Activated CD4-positive, alpha-beta T cell treated with anti-CD3 and anti-CD28 coated beads, Interleukin-2, amount 50 U/mL, for 48 hours (primary cell): ENCODE data around the gene RNF217.
"Not testable (repeated sequence)": the region's sequence is repeated elsewhere in the genome, so short reads cannot be mapped to it uniquely, and the experiment has no call there.

Source experiments
- DNase-seq, 2 experiments: peaks; one replicate each; pipeline ENCODE4 v3.0.0-alpha.2; 2020

RNF217 gene

GRCh38 chr6:125102891-125103290 is 140.7 kb downstream of the RNF217 start:
- no peak for DNase-seq

GRCh38 chr6:125104425-125104824 is 142.2 kb downstream of the RNF217 start:
- DNase-seq: no peak

GRCh38 chr6:125107048-125107447 is 144.8 kb downstream of the RNF217 start:
- DNase-seq: no peak

- no peak for DNase-seq
Observed at GRCh38 chr6:125107896-125108295, 145.7 kb downstream of the RNF217 start.

- no peak for DNase-seq
Observed at GRCh38 chr6:125110056-125110455, 147.8 kb downstream of the RNF217 start.

- no peak for DNase-seq
Observed at GRCh38 chr6:125111219-125111983, 149.2 kb downstream of the RNF217 start.

- no peak for DNase-seq
Observed at GRCh38 chr6:125112934-125113333, 150.7 kb downstream of the RNF217 start.

GRCh38 chr6:125114248-125114858 is 152.1 kb downstream of the RNF217 start:
- peak; percentile 49 to 54 for DNase-seq

GRCh38 chr6:125116170-125116569 is 153.9 kb downstream of the RNF217 start:
- DNase-seq: no peak

DNA sequence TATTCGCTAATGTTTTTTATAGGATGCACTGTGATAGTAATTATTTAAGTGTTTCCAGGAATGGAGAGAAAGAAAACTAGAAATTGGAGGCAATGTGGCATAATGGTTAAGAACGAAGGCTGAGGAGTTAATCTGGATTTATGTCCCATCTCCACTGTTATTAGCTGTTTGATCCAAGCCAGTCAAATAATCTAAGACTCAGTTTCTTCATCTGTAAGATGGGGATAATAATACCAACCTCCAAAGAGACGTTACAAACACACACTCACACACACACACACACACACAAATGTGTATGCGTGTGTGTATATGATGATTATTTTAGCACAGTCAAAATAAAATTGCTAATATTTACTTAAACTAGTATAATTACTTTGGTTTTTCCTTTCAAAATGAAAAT is 154.5 kb downstream of the RNF217 start:
- no peak for DNase-seq

GRCh38 chr6:125117818-125118217 is 155.6 kb downstream of the RNF217 start:
- DNase-seq: no peak

- no peak for DNase-seq
Observed at GRCh38 chr6:125120054-125120590, 157.9 kb downstream of the RNF217 start.

DNA sequence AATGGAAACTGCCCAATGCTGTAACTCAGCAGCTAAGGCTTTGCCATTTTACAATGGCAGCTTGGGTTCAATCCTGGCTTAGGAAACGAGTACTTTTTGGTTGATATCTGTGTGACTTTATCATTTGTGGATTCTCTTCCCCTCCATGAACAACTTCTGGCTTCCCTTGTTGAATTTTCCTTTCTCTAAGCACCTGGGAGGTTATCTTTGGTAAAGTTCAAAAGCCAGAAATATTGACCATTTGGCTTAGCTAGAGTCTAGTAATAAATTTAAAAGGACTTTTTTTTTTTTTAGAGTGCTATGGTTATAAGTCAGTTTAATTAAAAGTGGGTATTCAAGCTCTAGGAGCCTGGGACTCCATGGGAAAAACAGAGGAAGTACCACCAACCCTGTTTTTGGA is 159.7 kb downstream of the RNF217 start:
- no peak for DNase-seq

DNA sequence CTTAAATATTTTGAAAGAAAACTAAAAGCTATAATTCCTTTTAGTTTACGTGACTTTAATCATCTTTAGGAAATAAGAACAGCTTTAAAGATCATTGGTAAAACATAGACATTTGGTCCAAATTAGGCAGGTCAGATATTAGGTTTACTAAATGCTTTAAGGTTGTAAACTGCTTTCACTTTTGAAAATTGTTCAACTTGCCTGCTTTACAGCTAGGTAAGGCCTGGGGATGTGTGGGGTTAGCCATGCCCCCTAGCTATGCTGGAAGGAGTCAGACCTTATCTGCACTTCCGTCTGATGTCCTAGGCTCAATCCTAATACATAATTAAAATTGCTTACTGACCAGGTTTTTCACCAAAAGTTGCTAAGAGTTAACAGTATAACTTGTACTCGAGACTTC is 160.8 kb downstream of the RNF217 start:
- no peak for DNase-seq

DNA sequence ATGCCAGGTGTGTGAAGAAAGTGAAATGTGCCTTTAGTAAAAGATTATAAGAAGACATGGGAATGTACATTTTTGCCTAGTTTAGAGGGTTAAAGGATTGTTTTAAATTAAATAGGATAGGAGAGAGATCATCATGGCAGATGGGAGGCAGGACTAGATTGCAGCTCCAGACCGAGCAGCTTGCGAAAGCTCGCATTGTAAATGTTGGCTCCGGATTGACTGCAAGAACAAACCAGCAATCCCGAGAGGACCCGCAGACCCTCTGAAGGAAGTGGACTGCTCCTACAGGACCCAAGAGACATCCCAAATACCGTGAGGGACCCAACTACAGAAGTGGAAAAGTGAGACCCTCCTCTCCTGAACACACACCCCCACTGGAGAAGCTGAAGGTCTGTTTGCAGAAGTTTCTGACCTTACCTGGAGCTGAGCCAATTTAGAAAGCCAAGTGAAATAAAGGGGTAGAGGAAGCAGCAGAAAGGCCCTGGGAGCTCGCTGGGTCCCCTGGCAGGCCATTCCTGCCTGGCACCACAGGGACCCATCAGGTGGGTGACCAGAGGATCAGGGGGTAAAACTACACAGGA is 161.3 kb downstream of the RNF217 start:
- DNase-seq: no peak

DNA sequence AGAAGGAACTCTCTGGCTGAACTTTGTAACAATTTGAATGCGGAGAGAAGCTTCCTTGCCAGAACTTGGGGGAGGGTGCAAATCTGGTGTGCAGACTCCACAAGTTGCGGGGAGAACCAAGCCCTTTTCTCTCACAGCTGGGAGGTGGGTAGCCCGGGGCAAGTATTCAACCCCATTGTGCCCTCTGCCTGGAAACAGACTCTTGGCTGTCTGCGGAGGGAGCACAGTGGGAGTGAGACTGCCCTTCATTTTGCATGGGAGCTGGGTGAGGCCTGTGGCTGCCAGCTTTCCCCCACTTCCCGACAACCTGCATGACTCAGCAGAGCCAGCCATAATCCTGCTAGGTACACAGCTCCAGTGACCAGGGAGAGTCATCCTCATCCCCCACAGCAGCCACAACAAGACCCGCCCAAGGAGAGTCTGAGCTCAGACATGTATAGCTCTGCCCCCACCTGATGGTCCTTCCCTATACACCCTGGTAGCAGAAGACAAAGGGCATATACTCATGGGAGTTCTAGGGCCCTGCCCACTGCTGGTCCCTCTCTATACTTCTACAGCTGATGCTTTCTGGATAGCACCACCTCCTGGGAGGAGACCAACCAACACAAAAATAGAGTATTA is 161.9 kb downstream of the RNF217 start:
- no peak for DNase-seq

GRCh38 chr6:125125856-125126255 is 163.6 kb downstream of the RNF217 start:
- DNase-seq: not testable (repeated sequence)

DNA sequence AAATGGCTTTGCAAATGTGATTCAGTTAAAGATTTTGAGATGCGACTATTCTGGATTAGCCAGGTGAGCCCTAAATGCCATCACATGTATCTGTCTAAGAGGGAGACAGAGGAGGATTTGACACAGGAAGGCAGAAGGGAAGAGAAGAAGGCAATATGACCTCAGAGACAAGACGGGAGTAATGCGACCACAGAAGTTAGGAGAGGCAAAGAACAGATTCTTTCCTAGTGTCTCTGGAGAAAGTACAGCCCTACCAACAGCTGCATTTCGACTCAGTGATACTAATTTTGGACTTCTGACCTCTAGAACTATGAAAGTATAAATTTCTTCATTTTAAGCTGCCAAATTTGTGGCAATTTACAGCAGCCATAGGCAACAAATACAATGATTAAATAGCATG is 167.1 kb downstream of the RNF217 start:
- no peak for DNase-seq

DNA sequence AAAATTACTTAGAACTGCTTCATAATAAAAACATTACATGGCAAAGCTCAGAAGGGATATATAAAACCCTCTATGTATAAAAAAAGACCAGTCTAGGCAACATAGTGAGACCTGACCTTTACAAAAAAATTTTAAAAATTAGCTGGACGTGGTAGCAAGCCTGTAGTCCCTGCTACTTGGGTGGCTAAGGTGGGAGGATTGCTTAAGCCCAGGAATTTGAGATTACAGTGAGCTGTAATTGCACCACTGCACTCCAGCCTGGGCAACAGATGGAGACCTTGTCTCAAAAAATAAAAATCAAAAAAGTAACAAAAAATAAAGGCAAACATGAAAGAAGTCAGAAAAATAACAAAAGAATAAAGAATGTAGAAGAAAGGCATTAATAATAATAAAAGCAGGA is 169.8 kb downstream of the RNF217 start:
- DNase-seq: no peak

DNA sequence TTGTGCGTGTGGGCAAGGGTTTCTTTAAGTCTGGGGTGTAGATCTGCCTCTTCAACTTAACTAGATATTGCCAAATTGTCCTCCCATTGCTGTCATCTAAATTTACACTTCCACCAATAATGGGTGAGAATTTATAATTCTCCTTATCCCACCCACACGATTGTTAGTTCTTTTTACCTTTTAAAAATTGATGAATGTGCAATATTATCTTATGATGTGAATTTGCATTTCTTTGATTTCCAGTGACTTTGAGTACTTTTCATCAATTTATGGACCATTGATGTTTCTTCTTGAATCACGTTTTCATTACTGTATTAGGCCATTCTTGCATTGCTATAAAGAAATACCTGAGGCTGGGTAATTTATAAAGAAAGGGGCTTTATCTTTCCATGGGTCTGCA is 174.1 kb downstream of the RNF217 start:
- DNase-seq: no peak

GRCh38 chr6:125138083-125138482 is 175.8 kb downstream of the RNF217 start:
- DNase-seq: no peak

DNA sequence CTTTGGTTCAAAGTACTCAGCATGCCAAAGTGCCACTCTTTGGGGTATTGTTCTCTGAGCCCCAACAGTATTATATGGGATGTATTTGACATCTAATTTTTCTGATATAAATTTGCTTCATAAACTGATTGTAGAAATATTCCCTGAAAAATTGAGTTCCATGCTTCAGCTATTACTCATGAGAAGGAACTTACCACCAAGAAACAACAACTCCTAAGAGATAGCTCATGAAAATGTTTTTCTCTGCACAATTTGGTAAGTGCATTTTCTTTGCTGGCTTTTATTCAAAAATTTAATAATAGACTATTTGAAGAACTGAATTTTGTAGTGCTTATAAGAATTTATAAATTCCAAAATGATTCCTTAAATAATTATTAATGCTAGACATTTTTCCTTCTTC is 178.6 kb downstream of the RNF217 start:
- DNase-seq: no peak
